COLO668 (cell line): Measurements from ENCODE around the gene ADAMTS4.
"Not testable (repeated sequence)": the region's sequence is repeated elsewhere in the genome, so short reads cannot be mapped to it uniquely, and the experiment has no call there.

ENCODE experiments used
- DNase-seq: peaks from one replicate; lab custom pipeline; 2025; ENCODE audit not compliant: unreplicated experiment; lab: John Stamatoyannopoulos, UW

ADAMTS4 gene

DNA sequence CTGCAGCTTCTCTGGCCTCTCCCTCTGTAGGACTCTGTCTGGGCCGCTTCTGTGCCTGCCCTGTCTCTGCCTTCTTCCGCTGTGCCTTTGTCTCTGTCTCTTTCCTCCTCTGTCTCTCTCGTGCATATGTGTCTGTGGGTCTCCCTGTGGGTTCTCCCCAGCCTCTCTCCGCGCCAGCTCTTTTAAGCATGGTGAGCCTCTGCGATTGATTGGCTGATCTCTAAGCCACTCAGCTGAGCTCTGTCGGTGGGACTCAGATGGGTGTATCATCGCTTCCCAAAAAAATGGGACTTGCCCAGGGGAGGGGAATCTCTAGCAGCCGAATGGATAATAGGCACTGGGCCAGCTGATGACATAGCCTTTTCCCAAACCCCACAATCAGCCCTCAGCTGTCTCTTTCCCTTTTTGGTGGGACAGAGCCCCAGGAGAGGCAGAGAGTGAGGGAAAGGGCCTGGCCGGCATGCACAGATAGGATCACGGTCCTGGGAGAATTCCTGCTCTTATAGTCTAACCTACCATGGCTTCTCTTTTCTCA is at the start of gene ADAMTS4:
Gene ADAMTS4, minus strand, starts transcription at position 158 of the 535 bp plus-strand sequence. CDS start 427 bp downstream, outside the sequence.
- no peak for DNase-seq

- DNase-seq = no peak
These were observed 46.0 kb upstream of the ADAMTS4 start for GRCh38 chr1:161244888-161245287.

- DNase-seq = no peak
These were observed 43.5 kb upstream of the ADAMTS4 start for GRCh38 chr1:161242313-161242712.

GRCh38 chr1:161241682-161242081 is 42.8 kb upstream of the ADAMTS4 start:
- DNase-seq = no peak

GRCh38 chr1:161238039-161238473 is 39.2 kb upstream of the ADAMTS4 start, which contains the start of gene NR1I3:
Gene NR1I3, minus strand, starts transcription at chr1:161238203. Its CDS starts 1,638 bp downstream, at chr1:161236565.
- no peak for DNase-seq

- DNase-seq = no peak
These were observed 37.3 kb upstream of the ADAMTS4 start for GRCh38 chr1:161235957-161236775.

GRCh38 chr1:161233102-161233501 is 34.2 kb upstream of the ADAMTS4 start:
- DNase-seq = no peak

DNA sequence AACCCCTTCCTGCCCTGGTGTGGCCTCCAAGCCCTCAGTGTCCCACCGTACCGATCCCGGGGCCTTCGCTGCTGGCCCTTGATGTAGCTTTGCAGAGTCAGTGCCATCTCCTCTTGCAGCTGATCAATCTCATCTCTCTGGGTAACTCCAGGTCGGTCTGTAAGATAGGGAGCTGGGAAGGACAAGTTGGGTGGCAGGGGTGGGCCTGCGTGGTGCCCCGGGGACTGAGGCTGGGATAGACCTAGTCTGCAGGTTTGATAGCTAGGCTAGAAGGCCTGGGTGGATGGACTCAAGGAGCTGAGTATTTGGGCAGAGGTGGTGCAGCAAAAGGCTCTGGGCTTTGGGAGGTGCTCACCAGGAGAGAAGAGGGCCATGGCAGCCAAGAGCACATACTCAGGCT is 31.9 kb upstream of the ADAMTS4 start:
- no peak for DNase-seq

DNA sequence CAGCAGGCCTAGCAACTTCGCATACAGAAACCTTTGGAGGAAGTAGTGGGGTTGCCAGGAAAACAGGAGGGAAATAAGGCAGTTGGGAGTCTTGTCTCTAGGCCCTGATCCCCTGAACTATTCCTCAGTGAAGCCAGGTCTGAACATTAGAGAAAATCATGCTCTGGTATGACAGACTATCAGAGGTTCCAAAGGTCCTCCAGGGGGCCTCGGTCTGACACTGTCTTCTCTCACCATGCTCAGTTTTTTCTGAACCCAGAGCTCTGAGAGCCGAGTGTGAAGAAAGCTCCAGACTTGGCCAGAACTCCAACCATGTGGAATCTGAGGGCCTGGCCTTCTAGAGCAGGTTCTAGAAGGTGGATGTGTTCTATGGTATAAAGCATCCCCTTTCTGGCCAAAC is 31.0 kb upstream of the ADAMTS4 start:
- no peak for DNase-seq

DNA sequence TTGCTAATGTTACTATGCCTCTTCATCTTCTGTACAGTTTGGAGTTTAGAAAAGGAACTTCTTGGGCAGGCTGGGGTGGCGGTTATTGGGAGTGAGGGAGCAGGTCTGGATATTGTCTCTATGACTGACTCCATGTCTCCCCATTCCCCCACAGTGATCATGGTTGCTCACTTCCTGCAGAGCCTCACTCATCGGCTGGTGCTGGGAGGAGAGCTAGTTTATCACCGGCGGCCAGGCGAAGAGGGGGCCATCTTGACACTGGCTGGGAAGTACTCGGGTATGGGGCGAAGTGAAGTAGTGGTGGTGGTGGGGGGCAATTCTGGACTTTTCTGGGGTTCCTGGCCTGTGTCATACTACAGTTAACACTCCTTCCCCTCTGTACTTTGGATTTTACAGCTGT is 29.2 kb upstream of the ADAMTS4 start:
- no peak for DNase-seq

DNA sequence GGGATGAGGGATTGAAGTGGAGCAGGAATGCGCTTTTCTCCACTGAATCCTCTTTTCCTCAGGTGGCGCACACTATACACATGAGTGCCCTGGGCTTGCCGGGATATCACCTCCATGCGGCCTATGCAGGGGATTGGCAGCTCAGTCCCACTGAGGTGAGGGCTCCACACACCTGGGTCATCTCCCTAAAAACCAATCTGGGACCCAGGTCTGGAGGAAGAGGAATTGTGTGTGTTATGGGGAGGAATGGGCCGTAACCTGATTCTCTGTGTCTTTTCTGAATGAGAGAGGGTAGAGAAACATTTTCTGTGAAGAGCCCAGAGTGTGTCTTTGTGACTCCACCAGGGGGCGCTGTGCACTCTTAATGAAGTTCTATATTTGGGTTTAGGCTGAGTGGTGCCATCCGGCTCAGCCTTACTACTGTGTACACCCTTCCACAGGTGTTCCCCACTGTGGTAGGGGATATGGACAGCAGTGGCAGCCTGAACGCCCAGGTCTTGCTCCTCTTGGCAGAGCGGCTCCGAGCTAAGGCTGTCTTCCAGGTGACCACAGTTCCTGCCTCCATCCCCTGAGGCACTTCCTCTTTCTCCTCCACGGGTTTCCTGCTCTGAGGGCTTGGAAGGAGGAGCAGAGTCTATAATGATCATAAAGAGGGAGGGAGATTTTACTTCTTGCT is 28.5 kb upstream of the ADAMTS4 start:
- peak; percentile 85 for DNase-seq

GRCh38 chr1:161226759-161227158 is 27.9 kb upstream of the ADAMTS4 start:
- no peak for DNase-seq

DNA sequence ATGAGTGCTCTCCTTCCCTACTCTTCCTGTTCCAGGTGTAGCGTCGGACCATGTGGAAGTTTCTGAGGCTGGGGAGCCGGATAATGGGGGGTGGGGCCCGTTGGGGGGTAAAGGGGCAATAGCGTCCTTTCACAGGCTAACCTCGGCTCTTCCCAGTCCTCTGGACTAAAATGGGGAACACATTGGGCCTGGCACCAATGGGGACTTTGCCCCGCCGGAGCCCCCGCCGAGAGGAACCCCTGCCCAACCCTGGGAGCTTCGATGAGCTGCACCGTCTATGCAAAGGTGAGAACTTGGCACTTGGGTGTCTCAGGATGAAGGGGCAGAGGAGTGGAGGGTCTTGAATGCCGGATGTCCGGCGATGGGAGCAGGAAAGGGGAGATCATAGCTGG is 27.5 kb upstream of the ADAMTS4 start:
- no peak for DNase-seq

DNA sequence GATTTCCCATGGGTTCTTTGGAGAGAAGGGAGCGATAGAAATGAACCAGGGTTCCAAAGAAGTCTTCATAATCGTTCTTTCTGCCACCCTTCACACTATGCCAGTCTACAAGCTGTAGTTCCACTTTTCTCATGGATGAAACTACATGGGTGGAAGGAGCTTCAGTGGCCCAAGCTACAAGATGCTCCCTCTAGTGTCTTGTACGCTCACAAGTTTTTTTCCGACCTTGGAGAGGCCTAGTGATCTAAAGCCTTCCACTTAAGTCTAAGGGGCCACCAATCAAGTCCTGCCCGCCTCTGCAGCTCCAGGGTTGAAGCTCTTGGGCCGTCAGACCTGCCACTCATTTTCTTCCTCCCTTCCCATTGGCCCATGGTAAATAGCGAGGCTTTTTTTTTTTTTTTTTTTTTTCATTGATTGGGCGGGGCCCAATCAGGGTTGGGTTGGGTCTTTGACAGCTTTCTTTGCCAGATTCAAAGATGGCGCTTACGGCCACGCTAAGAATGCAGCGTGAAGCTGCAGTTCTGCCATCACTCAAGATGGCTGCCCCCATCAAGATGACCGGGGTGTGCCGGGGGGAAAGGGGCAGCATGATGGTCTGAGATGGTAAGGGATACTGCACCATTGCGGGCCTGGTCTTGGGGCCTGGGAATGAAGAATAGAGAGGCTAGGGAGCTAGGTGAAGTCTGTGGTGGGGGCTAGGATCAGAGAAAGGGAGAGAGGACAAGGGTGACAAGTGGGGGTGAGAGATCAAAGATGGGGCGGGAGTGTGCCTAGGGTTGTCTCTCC is 26.9 kb upstream of the ADAMTS4 start, which contains the start of gene TOMM40L:
Gene TOMM40L, plus strand, starts transcription at position 527 of the 786 bp plus-strand sequence. CDS start 430 bp downstream, outside the sequence.
- DNase-seq = peak; percentile 85

GRCh38 chr1:161225178-161225533 is 26.3 kb upstream of the ADAMTS4 start:
- DNase-seq = no peak

DNA sequence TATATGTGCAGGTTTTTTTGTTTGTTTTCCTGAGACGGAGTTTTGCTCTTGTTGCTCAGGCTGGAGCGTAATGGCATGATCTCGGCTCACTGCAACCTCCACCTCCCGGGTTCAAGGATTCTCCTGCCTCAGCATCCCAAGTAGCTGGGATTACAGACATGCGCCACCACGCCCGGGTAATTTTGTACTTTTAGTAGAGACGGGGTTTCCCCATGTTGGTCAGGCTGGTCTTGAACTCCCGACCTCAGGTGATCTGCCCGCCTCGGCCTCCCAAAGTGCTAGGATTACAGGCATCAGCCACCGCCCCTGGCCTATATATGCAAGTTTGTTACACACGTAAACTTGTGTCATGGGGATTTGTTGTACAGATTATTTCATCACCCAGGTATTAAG is 25.8 kb upstream of the ADAMTS4 start:
- not testable (repeated sequence) for DNase-seq

DNA sequence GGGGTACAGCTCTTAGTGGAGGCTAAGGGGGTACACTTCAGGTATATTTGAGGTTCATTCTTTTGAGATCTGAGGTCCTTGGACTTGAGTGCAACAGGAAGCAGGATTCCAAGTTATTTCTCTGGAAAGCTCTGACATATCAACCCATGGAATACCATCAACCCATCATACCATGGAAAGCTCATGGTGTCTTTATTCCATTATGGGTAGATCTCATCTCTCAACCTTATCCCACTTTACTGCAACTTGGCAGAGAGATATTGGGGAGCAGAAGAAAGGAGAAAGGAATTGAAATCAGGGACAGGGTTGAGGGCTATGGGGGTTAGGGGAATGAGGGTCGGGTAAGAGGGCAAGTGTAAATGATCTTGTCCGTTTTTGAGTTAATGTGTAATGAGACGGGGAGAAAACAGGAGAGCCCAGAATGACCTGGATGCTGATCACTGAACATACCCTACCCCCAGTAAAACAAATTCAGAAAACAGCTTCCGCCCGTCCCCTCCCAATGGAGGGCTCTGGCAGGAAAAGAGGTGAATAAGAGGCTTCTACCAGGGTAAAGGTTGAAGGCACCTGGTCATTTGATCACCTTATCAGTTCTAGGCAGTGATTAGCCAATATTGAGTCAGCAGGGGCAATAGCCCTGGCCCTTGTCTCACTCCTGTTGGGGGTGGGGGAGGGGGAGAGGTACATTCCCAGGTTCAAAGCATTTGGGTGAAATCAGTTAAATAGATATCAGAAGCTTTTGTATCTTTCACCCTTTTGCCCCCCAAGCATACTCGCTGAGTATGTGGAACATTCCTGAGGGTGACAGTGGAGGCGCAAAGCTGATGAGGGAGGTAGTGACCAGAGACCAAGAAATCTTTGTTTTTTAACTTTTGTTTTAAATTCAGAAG is 25.2 kb upstream of the ADAMTS4 start:
- no peak for DNase-seq

DNA sequence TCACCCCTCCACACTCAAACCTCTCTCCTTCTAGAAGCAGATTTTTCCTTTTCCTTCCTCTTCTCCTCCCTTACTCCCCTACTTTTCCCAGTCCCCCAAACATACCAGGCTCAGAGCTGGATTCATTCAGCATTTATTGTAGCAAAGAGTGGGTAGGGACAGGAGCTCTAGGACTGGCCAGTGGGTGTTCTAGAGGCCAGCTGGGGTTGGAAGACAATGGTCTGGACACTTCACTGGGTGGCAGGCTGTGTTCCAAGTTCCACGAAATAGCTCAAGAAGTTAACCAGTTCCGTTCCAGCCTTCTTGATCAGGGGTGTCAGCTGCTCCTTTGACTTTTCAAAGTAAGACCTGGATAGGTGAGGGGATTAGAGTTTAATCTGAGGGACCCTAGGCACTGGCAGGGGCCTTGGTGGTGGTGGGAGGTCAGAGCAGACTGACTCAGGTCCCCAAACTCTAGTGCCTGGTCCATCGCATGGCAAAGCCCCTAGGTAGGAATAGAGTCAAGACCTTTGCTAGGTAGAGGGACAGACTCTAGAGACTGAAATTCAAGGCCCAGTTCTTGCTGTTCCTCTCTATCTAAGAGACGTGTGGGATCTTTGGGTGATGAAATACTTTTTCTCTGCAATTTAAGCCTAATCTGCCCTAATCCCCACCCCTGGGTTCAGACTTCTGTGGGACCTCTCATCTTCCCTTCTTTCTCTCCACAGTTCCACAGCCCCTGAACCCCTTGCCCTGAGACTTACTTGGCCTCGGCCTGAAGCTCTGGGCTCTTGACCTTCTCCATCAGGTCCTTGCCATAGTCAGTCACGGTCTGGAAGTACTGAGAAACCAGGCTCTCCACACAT is 23.5 kb upstream of the ADAMTS4 start:
- no peak for DNase-seq

- no peak for DNase-seq
These were observed 21.1 kb upstream of the ADAMTS4 start for GRCh38 chr1:161220002-161220401.
